Tibial nerve (tissue), 3 donors: ENCODE data around the gene RPS5.

Source experiments
- CTCF ChIP-seq, 5 experiments: fragments of 200-600 bp in 3 of 5; fragments of 450-650 bp in 2 of 5; sonication (generic) in 3 of 5; IDR thresholded peaks; one replicate each; pipeline ENCODE4 v1.5.1; 2016 to 2019; ENCODE audit warnings: antibody characterized with exemption in 5 of 5, mild to moderate bottlenecking in 3 of 5, moderate library complexity in 2 of 5
- POLR2A ChIP-seq, 2 donors: fragments of 450-650 bp; IDR thresholded peaks; one replicate each; pipeline ENCODE4 v1.6.1; 2017; ENCODE audit warnings: antibody characterized with exemption in 2 of 2, mild to moderate bottlenecking in 2 of 2, moderate library complexity in 2 of 2

- TF ChIP-seq POLR2A (IDR thresholded peaks at IDR 0.05) (no peak), CTCF (IDR thresholded peaks at IDR 0.05) (no peak)
Measured at GRCh38 chr19:58351990-58352755, 34.9 kb upstream of the RPS5 start.
